Neural crest cell (in vitro differentiated cells): Measurements from ENCODE around the gene GADD45GIP1. TPM values are rescaled to one million over a fixed set of nuclear protein-coding genes. Genes with fewer than 3 reads are reported as not detected.

Source experiments
- DNase-seq: peaks from one replicate; pipeline ENCODE4 v3.0.0; 2021; ENCODE audit warnings: low read depth, mixed read lengths, low spot score
- H3K27ac Mint-ChIP-seq: one replicate; pipeline ENCODE4 v1.8.0; 2021; ENCODE audit warnings: mild to moderate bottlenecking, mixed read lengths; ENCODE audit not compliant: unreplicated experiment
- H3K27me3 Mint-ChIP-seq: 2 replicates; pipeline ENCODE4 v1.8.0; 2021; ENCODE audit warnings: low read depth, mild to moderate bottlenecking, mixed read lengths
- H3K36me3 Mint-ChIP-seq: 2 replicates; pipeline ENCODE4 v1.8.0; 2021; ENCODE audit warnings: low read depth, mild to moderate bottlenecking, mixed read lengths
- H3K4me1 Mint-ChIP-seq: 2 replicates; pipeline ENCODE4 v1.8.0; 2021; ENCODE audit warnings: mixed read lengths
- H3K4me3 Mint-ChIP-seq: one replicate; pipeline ENCODE4 v1.8.0; 2021; ENCODE audit warnings: mild to moderate bottlenecking, mixed read lengths
- H3K9me3 Mint-ChIP-seq: 2 replicates; pipeline ENCODE4 v1.8.0; 2021; ENCODE audit warnings: mixed read lengths
- CTCF ChIP-seq: fragments of 200-600 bp; sonication (generic); conservative IDR thresholded peaks from 2 replicates; pipeline ENCODE4 v1.5.0; 2021; ENCODE audit warnings: antibody characterized with exemption, mild to moderate bottlenecking
- total RNA-seq: library from RNA; stranded (reverse); gene quantifications from 2 replicates; pipeline ENCODE4 v1.2.1, GENCODE V29; 2021

The GADD45GIP1 gene
- total RNA-seq, 1 donor from 2014 or later = 26.4 TPM

DNA sequence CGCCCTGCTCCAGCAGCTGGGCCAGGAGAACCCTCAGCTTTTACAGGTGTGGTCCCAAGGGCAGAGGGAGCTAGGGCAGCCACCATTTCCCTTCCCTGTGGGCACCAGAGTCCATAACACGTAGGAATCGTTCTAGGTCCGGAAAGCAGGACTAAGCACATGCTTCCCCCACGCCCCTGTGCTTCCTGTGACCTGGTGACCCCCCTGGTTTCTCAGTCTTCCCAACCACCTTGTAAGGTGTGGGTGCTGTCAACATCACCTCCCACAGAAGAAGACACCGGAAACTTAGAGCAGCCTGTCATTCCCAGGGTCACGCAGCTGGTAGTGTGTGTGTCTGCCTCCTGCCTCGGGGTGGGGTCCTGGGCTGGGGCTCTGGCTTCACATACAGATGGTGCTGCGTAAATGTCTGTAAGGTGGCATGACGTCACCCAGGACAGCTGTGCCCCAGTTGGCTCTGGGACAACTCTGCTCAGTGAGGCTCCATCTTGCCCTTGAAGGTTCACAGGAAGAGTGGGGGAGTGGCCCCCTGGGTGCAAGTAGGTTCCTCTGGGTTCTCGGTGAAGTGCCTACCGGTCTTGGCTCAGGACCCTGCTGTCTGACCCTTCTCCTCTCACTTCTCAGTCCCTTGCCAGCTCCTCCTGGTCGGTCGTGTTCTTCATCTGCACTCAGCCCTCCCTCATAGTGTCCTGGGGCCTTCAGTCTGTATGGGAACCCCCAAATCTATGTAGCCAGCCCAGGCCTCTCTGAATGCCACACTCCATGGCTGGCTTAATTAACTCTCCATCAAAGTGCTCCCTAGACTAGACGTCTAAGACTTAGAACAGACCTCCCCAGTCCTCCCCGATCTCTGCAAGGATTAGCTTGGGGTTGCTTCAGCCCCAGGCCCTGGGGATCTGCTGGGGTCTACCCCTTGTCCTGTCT is 7.4 kb downstream of the GADD45GIP1 start:
- TF ChIP-seq CTCF = no peak
- Mint-ChIP-seq H3K27me3 (peaks cover 7% of the 10 kb centered on the region), H3K27ac (peak overlapping the region; percentile 35), H3K4me1 (peaks cover 26% of the 10 kb centered on the region), H3K9me3 (no peaks in the 10 kb centered on the region), H3K36me3 (peaks cover 16% of the 10 kb centered on the region), H3K4me3 (peak overlapping the region; percentile 85)
- no peak for DNase-seq

DNA sequence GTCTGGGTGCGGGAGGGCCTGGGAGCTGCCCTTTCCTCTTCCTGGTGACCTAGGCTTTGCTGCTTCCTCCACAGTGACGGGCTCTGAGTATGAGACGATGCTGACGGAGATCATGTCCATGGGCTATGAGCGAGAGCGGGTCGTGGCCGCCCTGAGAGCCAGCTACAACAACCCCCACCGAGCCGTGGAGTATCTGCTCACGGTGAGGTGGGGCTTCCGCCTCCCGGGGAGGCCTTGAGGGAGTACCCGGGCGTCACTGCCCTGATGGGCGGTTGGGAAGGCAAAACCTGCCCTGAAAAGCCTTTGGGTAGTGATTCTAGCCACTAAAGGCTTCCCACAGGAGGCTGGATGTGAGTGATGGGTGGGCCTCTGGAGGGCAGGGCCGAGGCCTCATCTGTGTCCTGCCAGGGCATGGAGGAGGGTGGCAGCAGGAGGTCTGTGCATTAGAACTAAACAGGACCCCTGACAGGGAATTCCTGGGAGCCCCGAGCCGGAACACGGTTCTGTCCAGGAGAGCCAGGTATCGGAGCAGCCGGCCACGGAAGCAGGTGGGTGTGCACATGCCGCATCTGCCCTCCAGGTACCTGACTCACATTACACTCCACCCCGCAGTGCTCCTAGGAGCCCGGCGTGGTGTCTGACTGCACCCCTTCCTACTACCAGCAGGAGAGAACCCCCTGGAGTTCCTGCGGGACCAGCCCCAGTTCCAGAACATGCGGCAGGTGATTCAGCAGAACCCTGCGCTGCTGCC is 8.2 kb downstream of the GADD45GIP1 start:
- Mint-ChIP-seq H3K27ac (no peak overlapping the region), H3K36me3 (peaks cover 15% of the 10 kb centered on the region), H3K9me3 (no peaks in the 10 kb centered on the region), H3K4me3 (peak overlapping the region; percentile 85), H3K27me3 (peaks cover 8% of the 10 kb centered on the region), H3K4me1 (peaks cover 23% of the 10 kb centered on the region)
- no peak for DNase-seq
- no peak for TF ChIP-seq CTCF

- no peak for TF ChIP-seq CTCF
- H3K4me1 Mint-ChIP-seq = peaks cover 30% of the 10 kb centered on the region
- H3K36me3 Mint-ChIP-seq = peaks cover 21% of the 10 kb centered on the region
- H3K4me3 Mint-ChIP-seq = peak overlapping the region; percentile 95
- peak overlapping the region; percentile 63 for H3K27ac Mint-ChIP-seq
- DNase-seq = no peak
- peaks cover 12% of the 10 kb centered on the region for H3K27me3 Mint-ChIP-seq
- H3K9me3 Mint-ChIP-seq = no peaks in the 10 kb centered on the region
Measured at GRCh38 chr19:12947702-12948611, 9.1 kb downstream of the GADD45GIP1 start.

- no peak for DNase-seq
- Mint-ChIP-seq H3K27me3 (peaks cover 12% of the 10 kb centered on the region), H3K9me3 (no peaks in the 10 kb centered on the region), H3K4me1 (peaks cover 30% of the 10 kb centered on the region), H3K36me3 (peaks cover 21% of the 10 kb centered on the region), H3K4me3 (peak overlapping the region; percentile 95), H3K27ac (peak overlapping the region; percentile 92)
- TF ChIP-seq CTCF = no peak
Measured at GRCh38 chr19:12946731-12947496, 10.1 kb downstream of the GADD45GIP1 start.
